HL-60 (cell line): Measurements from ENCODE around the gene IRX5.
A peak's percentile ranks its signal among the peaks of the same experiment; 100 is the strongest.

Experiments
- DNase-seq, 2 experiments: peaks; one replicate each; pipeline ENCODE4 v3.0.0-alpha.2; 2010 to 2020; ENCODE audit warnings: low read depth in 1 of 2, low spot score in 1 of 2
- H3K27ac ChIP-seq: fragments of 250-450 bp; sonication (Bioruptor Pico); replicated peaks from 2 replicates; pipeline ENCODE4 v1.5.1; 2020; ENCODE audit warnings: mild to moderate bottlenecking, moderate library complexity
- H3K27me3 ChIP-seq: fragments of 250-450 bp; sonication (Bioruptor Pico); 2 replicates; pipeline ENCODE4 v1.5.1; 2021; ENCODE audit warnings: mild to moderate bottlenecking, moderate library complexity; ENCODE audit not compliant: insufficient read depth, poor library complexity, severe bottlenecking
- H3K4me3 ChIP-seq: replicated peaks from 2 replicates; pipeline ENCODE4 v1.5.1; 2011; ENCODE audit warnings: mild to moderate bottlenecking, control low read depth, low read length; ENCODE audit not compliant: insufficient read depth
- CTCF ChIP-seq: IDR thresholded peaks from one replicate; pipeline ENCODE4 v1.5.1; 2011; ENCODE audit warnings: low read length, control low read depth, inconsistent platforms; ENCODE audit not compliant: insufficient read depth
- GABPA ChIP-seq: IDR thresholded peaks from 2 replicates; pipeline ENCODE4 v1.6.1; 2012; ENCODE audit warnings: low read depth
- POLR2AphosphoS5 ChIP-seq: IDR thresholded peaks from 2 replicates; pipeline ENCODE4 v1.6.1; 2012; ENCODE audit warnings: low read depth
- REST ChIP-seq: IDR thresholded peaks from 2 replicates; pipeline ENCODE4 v1.6.1; 2012; ENCODE audit warnings: low read depth; ENCODE audit not compliant: insufficient replicate concordance
- SPI1 ChIP-seq: IDR thresholded peaks from 2 replicates; pipeline ENCODE4 v1.6.1; 2012; ENCODE audit warnings: low read depth, mild to moderate bottlenecking, borderline replicate concordance

Gene IRX5

GRCh38 chr16:54928016-54928356, 2.7 kb upstream of the IRX5 start:
- DNase-seq: peak; percentile 20 to 53
- TF ChIP-seq CTCF (no peak), SPI1 (no peak), POLR2AphosphoS5 (no peak), REST (no peak), GABPA (no peak)
- H3K27me3 ChIP-seq: no peaks in the 10 kb centered on the region
- H3K27ac ChIP-seq: peak overlapping the region; percentile 93
- peak overlapping the region; percentile 59 for H3K4me3 ChIP-seq

GRCh38 chr16:54928411-54929089, 2.1 kb upstream of the IRX5 start:
- Histone ChIP-seq H3K27ac (peak overlapping the region; percentile 93), H3K4me3 (peak overlapping the region; percentile 59), H3K27me3 (no peaks in the 10 kb centered on the region)
- DNase-seq: peak; percentile 69 to 88
- TF ChIP-seq POLR2AphosphoS5 (0 out of 2 replicates have a peak, but pooled peaks have one; percentile 67), CTCF (no peak)

- no peaks in the 10 kb centered on the region for H3K27me3 ChIP-seq
- peak; percentile 96 to 100 for DNase-seq
- peak overlapping the region; percentile 59 for H3K4me3 ChIP-seq
- TF ChIP-seq GABPA (no peak), POLR2AphosphoS5 (peak; percentile 81), SPI1 (no peak; the same call in 1 of the 2 replicates), CTCF (no peak), REST (no peak)
- H3K27ac ChIP-seq: peak overlapping the region; percentile 86
Observed at GRCh38 chr16:54929090-54930004, 1.3 kb upstream of the IRX5 start.
